NB4 (cell line): ENCODE measurements around the gene DEUP1.

ENCODE experiments used
- CTCF ChIP-seq: IDR thresholded peaks from one replicate; pipeline ENCODE4 v1.5.1; 2012; ENCODE audit warnings: low read depth, low read length
- POLR2A ChIP-seq: IDR thresholded peaks from 2 replicates; pipeline ENCODE4 v1.6.1; 2011; ENCODE audit warnings: mild to moderate bottlenecking; ENCODE audit not compliant: insufficient read length; ENCODE audit errors: extremely low read depth

- TF ChIP-seq CTCF (no peak), POLR2A (no peak)
These were observed 30.9 kb downstream of the DEUP1 start for GRCh38 chr11:93361435-93361834.
